Measurements from ENCODE around the gene IZUMO4. TPM values are rescaled to one million over a fixed set of nuclear protein-coding genes. Genes with fewer than 3 reads are reported as not detected.

The IZUMO4 gene
- total and polyA plus RNA-seq, 11 donors = 1.7 to 6.2 (median 2.6) TPM; not detected in 1

- Histone ChIP-seq H3K36me3 (peaks cover 0 to 100% (median 100%) of the 10 kb centered on the region in 9 donors), H3K27me3 (no peaks in the 10 kb centered on the region), H3K4me3 (no peak overlapping the region), H3K4me1 (peaks cover 0 to 1% (median 0%) of the 10 kb centered on the region in 12 donors), H3K9me3 (no peaks in the 10 kb centered on the region), H3K27ac (no peak overlapping the region)
- intact Hi-C loops (cut with DNase I) = no loop called here
- DNase-seq = no peak
- ATAC-seq = no peak
- TF ChIP-seq, protein P1, sequence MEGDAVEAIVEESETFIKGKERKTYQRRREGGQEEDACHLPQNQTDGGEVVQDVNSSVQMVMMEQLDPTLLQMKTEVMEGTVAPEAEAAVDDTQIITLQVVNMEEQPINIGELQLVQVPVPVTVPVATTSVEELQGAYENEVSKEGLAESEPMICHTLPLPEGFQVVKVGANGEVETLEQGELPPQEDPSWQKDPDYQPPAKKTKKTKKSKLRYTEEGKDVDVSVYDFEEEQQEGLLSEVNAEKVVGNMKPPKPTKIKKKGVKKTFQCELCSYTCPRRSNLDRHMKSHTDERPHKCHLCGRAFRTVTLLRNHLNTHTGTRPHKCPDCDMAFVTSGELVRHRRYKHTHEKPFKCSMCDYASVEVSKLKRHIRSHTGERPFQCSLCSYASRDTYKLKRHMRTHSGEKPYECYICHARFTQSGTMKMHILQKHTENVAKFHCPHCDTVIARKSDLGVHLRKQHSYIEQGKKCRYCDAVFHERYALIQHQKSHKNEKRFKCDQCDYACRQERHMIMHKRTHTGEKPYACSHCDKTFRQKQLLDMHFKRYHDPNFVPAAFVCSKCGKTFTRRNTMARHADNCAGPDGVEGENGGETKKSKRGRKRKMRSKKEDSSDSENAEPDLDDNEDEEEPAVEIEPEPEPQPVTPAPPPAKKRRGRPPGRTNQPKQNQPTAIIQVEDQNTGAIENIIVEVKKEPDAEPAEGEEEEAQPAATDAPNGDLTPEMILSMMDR (IDR thresholded peaks at IDR 0.05) = no peak
- TF ChIP-seq POLR2A (IDR thresholded peaks at IDR 0.05) = no peak
- 89 to 93% (median 91%) methylated on average over 17 to 18 of the region's 18 CpGs for WGBS, 4 donors
These were observed 21.7 kb downstream of the IZUMO4 start for GRCh38 chr19:2118438-2118837.

DNA sequence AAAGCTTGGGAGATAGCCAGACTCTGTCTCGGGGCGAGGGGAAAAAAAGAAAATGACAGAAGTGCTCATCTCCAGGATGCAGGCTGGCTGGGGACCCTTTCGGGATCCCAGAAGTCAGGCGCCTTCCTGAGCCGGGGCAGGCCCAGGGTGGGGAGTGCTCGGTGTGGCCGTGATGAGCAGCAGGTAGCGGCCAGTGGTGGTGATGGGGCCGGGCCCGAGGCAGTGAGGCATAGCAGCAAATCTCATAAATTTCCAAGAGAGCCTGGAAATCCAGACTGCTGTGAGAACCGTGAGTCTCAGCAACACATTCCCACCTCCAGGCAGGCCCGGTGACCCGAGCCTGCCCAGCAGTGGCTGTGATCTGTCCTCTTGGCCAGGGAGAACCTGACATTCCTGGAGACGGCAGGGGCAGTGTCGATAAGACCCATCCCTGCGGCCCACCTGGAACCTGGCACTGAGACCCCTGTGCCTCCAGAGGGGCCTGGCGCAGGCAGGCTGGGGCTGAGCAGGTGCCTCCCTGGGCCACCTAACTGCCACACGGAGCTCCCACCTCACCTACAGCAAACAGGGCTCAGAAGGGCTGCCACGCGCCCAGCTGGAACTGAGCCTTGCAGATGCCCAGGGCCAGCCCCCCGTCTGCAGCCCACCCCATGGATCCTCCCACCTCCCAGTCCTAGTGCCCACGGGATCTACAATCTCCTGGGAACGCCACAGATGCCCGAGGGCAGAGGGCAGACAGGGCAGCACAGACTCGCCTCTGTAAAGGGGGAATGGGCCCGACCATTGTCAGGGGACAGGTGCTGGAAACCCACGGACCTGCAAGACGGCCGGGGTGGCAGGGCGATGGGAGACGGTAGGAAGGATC lies 23.4 kb downstream of the IZUMO4 start:
- 87 to 92% (median 91%) methylated on average over 17 to 31 of the region's 31 CpGs for WGBS, 4 donors
- TF ChIP-seq POLR2A (IDR thresholded peaks at IDR 0.05) = no peak
- TF ChIP-seq, protein P1 (IDR thresholded peaks at IDR 0.05) = no peak
- H3K9me3 ChIP-seq = no peaks in the 10 kb centered on the region
- intact Hi-C loops (cut with DNase I) = no loop called here
- no peaks in the 10 kb centered on the region for H3K27me3 ChIP-seq
- DNase-seq = no peak
- ATAC-seq = no peak
- no peak overlapping the region for H3K27ac ChIP-seq
- H3K4me3 ChIP-seq = no peak overlapping the region
- no peaks in the 10 kb centered on the region for H3K4me1 ChIP-seq
- H3K36me3 ChIP-seq = peaks cover 0 to 100% (median 99%) of the 10 kb centered on the region in 9 donors

DNA sequence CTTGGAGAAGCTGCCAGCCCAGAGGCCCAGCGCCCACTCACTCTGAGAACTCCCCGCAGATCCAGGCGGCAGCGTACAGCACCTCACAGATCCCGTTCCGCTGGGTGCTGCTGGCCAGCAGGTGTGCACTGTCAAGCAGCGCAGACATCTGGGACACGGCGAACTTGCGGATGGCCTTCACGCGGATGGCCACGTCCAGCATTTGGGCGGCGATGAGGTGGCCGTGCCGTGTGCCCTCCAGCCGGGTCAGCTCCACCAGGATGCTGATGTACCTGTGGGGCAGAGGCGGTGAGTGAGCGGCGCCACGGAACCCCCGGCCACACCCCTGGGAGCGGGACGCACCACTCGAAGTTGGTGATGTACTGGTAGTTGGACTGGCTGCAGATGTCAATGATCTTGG lies 24.1 kb downstream of the IZUMO4 start:
- no peaks in the 10 kb centered on the region for H3K4me1 ChIP-seq
- no peak overlapping the region for H3K27ac ChIP-seq
- DNase-seq = no peak
- H3K9me3 ChIP-seq = no peaks in the 10 kb centered on the region
- intact Hi-C loops (cut with DNase I) = no loop called here
- no peaks in the 10 kb centered on the region for H3K27me3 ChIP-seq
- H3K4me3 ChIP-seq = no peak overlapping the region
- WGBS, 4 donors = 86 to 97% (median 94%) methylated on average over 5 to 26 of the region's 26 CpGs
- peaks cover 0 to 100% (median 96%) of the 10 kb centered on the region in 9 donors for H3K36me3 ChIP-seq
- TF ChIP-seq, protein P1 (IDR thresholded peaks at IDR 0.05) = no peak
- TF ChIP-seq POLR2A (IDR thresholded peaks at IDR 0.05) = no peak
- no peak for ATAC-seq

DNA sequence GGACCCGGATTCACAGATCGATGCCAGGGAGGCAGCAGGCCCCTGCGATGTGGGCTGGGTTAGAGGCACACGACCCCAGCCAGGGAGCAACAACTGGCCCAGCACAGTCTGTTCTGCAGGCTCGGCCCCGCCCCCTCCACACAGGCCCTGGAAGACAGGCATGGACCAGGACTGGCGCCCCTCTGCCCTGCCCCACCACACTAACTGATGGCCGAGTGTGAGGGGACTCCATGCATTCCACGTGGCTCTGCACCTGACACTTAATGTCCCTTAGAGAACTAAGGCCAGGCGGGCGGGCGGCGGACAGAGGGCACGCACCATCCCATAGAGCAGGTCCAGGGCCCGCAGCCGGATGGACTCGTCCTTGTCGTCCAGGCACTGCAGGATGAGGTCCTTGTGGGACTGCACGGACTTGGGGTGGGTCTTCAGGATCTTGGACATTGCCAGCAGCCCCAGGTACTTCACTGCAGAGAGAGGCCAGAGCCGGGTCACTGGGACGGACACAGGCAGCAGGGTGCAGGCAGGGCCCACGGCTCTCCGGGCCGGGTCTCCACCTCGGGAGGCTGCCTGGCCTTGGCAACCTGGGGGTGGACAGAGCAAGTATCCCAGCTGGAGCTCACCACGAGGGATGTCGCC lies 24.8 kb downstream of the IZUMO4 start:
- TF ChIP-seq, protein P1 (IDR thresholded peaks at IDR 0.05) = no peak
- TF ChIP-seq POLR2A (IDR thresholded peaks at IDR 0.05) = no peak
- H3K27me3 ChIP-seq = no peaks in the 10 kb centered on the region
- H3K4me3 ChIP-seq = no peak overlapping the region
- 90 to 91% (median 91%) methylated on average over 13 to 27 of the region's 27 CpGs for WGBS, 4 donors
- H3K4me1 ChIP-seq = no peaks in the 10 kb centered on the region
- ATAC-seq (no peak), DNase-seq (no peak)
- intact Hi-C loops (cut with DNase I) = no loop called here
- H3K36me3 ChIP-seq = peaks cover 0 to 100% (median 94%) of the 10 kb centered on the region in 9 donors
- H3K9me3 ChIP-seq = no peaks in the 10 kb centered on the region
- H3K27ac ChIP-seq = no peak overlapping the region

Data from heart left ventricle (tissue), 16 donors.